ENCODE data around the gene SEC11A. TPM values are rescaled to one million over a fixed set of nuclear protein-coding genes. Genes with fewer than 3 reads are reported as not detected.
"Not testable (repeated sequence)": the region's sequence is repeated elsewhere in the genome, so short reads cannot be mapped to it uniquely, and the experiment has no call there.

SEC11A gene
- total RNA-seq, 1 donor from 2014 or later = 31.6 TPM

DNA sequence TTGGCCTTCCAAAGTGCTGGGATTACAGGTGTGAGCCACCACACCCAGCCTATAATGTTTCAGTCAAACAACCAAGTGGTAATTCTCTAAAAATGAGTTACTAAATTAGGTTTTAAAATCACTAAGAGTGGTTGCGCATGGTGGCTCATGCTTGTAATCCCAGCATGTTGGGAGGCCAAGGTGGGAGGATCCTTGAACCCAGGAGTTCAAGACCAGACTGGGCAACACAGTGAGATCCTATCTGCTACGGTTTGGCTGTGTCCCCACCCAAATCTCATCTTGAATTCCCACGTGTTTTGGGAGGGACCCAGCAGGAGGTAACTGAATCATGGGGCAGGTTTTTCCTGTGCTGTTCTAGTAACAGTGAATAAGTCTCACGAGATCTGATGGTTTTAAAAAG is 26.1 kb downstream of the SEC11A start:
- TF ChIP-seq, protein P1, sequence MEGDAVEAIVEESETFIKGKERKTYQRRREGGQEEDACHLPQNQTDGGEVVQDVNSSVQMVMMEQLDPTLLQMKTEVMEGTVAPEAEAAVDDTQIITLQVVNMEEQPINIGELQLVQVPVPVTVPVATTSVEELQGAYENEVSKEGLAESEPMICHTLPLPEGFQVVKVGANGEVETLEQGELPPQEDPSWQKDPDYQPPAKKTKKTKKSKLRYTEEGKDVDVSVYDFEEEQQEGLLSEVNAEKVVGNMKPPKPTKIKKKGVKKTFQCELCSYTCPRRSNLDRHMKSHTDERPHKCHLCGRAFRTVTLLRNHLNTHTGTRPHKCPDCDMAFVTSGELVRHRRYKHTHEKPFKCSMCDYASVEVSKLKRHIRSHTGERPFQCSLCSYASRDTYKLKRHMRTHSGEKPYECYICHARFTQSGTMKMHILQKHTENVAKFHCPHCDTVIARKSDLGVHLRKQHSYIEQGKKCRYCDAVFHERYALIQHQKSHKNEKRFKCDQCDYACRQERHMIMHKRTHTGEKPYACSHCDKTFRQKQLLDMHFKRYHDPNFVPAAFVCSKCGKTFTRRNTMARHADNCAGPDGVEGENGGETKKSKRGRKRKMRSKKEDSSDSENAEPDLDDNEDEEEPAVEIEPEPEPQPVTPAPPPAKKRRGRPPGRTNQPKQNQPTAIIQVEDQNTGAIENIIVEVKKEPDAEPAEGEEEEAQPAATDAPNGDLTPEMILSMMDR (IDR thresholded peaks at IDR 0.05) = no peak
- H3K27me3 ChIP-seq = no peaks in the 10 kb centered on the region
- intact Hi-C loops (cut with DNase I) = no loop called here
- no peak overlapping the region for H3K27ac ChIP-seq
- no peak for DNase-seq (ENCODE audit: low spot score in 2 of 2)
- peaks cover 15 to 39% of the 10 kb centered on the region in 2 donors for H3K36me3 ChIP-seq
- H3K4me1 ChIP-seq = no peaks in the 10 kb centered on the region
- H3K9me3 ChIP-seq = no peaks in the 10 kb centered on the region
- H3K4me3 ChIP-seq = no peak overlapping the region

DNA sequence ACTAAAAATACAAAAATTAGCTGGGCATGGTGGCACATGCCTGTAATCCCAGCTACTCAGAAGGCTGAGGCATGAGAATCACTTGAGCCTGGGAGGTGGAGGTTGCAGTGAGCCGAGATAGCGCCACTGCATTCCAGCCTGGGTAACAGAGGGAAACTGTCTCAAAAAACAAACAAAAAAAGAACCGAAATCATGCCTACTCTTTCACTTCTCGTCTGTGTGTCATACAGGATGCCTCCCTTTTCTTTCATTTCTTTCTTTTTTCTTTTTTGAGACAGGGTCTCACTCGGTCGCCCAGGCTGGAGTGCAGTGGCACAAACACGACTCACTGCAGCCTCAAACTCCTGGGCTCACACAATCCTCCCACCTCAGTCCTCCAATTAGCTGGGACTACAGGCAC is 29.5 kb downstream of the SEC11A start:
- H3K4me1 ChIP-seq; H3K27ac ChIP-seq; DNase-seq (ENCODE audit: low spot score in 2 of 2); intact Hi-C loops (cut with DNase I); H3K9me3 ChIP-seq; H3K27me3 ChIP-seq; H3K4me3 ChIP-seq: not testable (repeated sequence)
- H3K36me3 ChIP-seq = peaks cover 15 to 58% of the 10 kb centered on the region in 2 donors

- Histone ChIP-seq H3K27me3 (no peaks in the 10 kb centered on the region), H3K36me3 (peaks cover 15 to 64% of the 10 kb centered on the region in 2 donors), H3K27ac (no peak overlapping the region), H3K4me3 (no peak overlapping the region), H3K9me3 (no peaks in the 10 kb centered on the region), H3K4me1 (no peaks in the 10 kb centered on the region)
- TF ChIP-seq, protein P1 (IDR thresholded peaks at IDR 0.05) = no peak
- peak in 1 of 2 donors; percentile 65 for DNase-seq (ENCODE audit: low spot score in 2 of 2)
- intact Hi-C loops (cut with DNase I) = no loop called here
Observed at GRCh38 chr15:84685304-84685703, 30.6 kb downstream of the SEC11A start.

- DNase-seq (ENCODE audit: low spot score in 2 of 2) = no peak
- Histone ChIP-seq H3K4me3 (no peak overlapping the region), H3K36me3 (peaks cover 16 to 67% of the 10 kb centered on the region in 2 donors), H3K27ac (no peak overlapping the region), H3K27me3 (no peaks in the 10 kb centered on the region), H3K4me1 (no peaks in the 10 kb centered on the region), H3K9me3 (no peaks in the 10 kb centered on the region)
- TF ChIP-seq, protein P1 (IDR thresholded peaks at IDR 0.05) = no peak
- intact Hi-C loops (cut with DNase I) = no loop called here
Observed at GRCh38 chr15:84684092-84684491, 31.8 kb downstream of the SEC11A start.

DNA sequence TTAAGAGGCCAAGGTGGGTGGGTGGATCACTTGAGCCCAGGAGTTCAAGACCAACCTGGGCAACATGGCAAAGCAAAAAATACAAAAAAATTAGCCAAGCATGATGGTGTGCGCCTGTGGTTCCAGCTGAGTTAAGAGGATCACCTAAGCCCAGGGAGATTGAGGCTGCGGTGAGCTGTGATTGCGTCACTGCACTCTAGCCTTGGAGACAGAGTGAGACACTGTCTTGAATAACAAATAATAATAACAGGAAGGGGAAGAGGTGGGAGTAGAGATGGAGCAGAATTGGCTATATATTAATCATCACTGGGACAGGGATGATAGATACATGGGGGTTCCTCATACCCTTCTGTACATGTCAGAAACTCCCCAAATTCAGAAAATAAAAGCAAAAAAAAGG is 34.1 kb downstream of the SEC11A start:
- H3K4me3 ChIP-seq = no peak overlapping the region
- intact Hi-C loops (cut with DNase I) = no loop called here
- TF ChIP-seq, protein P1 (IDR thresholded peaks at IDR 0.05) = no peak
- H3K9me3 ChIP-seq = no peaks in the 10 kb centered on the region
- no peak for DNase-seq (ENCODE audit: low spot score in 2 of 2)
- no peaks in the 10 kb centered on the region for H3K4me1 ChIP-seq
- H3K27me3 ChIP-seq = no peaks in the 10 kb centered on the region
- H3K27ac ChIP-seq = no peak overlapping the region
- H3K36me3 ChIP-seq = peaks cover 10 to 52% of the 10 kb centered on the region in 2 donors

- H3K36me3 ChIP-seq = peaks cover 21 to 51% of the 10 kb centered on the region in 2 donors
- intact Hi-C loops (cut with DNase I) = no loop called here
- no peaks in the 10 kb centered on the region for H3K27me3 ChIP-seq
- no peak overlapping the region for H3K27ac ChIP-seq
- H3K9me3 ChIP-seq = no peaks in the 10 kb centered on the region
- DNase-seq (ENCODE audit: low spot score in 2 of 2) = no peak
- no peaks in the 10 kb centered on the region for H3K4me1 ChIP-seq
- TF ChIP-seq, protein P1 (IDR thresholded peaks at IDR 0.05) = no peak
- no peak overlapping the region for H3K4me3 ChIP-seq
Observed at GRCh38 chr15:84671211-84671610, 44.7 kb downstream of the SEC11A start.
